Cardiac septum (tissue), 1 donor: ENCODE results near the gene SH3GLB2. TPM values are rescaled to one million over a fixed set of nuclear protein-coding genes. Genes with fewer than 3 reads are reported as not detected.

ENCODE experiments used
- total RNA-seq: library from RNA; stranded (reverse); fragmentation: NEBNext Ultra II Directional; extraction: Animal tissue kit (Norgen Biotek cat#: 25700); gene quantifications from one replicate; pipeline ENCODE4 v1.2.1, GENCODE V29; 2021
- donor health status: DM: no; HTN: no; CAD: no.

SH3GLB2 gene
- total RNA-seq, 1 donor from 2014 or later: 40.6 TPM

Other genes with a start within 250 kb of the SH3GLB2 start
- 15.7 TPM for gene TBC1D13, start 241.1 kb downstream of the SH3GLB2 start, total RNA-seq
- gene ENDOG, start 209.8 kb downstream of the SH3GLB2 start, total RNA-seq: 47.1 TPM
- gene SPOUT1, start 198.5 kb downstream of the SH3GLB2 start, total RNA-seq: 18.0 TPM
- 9.2 TPM for gene KYAT1, start 146.4 kb downstream of the SH3GLB2 start, total RNA-seq
- gene LRRC8A, start 146.2 kb downstream of the SH3GLB2 start, total RNA-seq: 24.2 TPM
- 21.9 TPM for gene PHYHD1, start 107.3 kb downstream of the SH3GLB2 start, total RNA-seq
- 9.8 TPM for gene DOLK, start 80.7 kb downstream of the SH3GLB2 start, total RNA-seq
- gene NUP188, start 80.6 kb downstream of the SH3GLB2 start, total RNA-seq: 36.3 TPM
- 39.3 TPM for gene MIGA2, start 8.3 kb upstream of the SH3GLB2 start, total RNA-seq
- 4.8 TPM for gene DOLPP1, start 52.8 kb upstream of the SH3GLB2 start, total RNA-seq
- gene CRAT, start 82.5 kb upstream of the SH3GLB2 start, total RNA-seq: 68.1 TPM
- 204 TPM for gene PTPA, start 83.1 kb upstream of the SH3GLB2 start, total RNA-seq
- 12.6 TPM for gene IER5L, start 149.9 kb upstream of the SH3GLB2 start, total RNA-seq